HG02642 (cell line): ENCODE results near the gene GPD2.

Experiments
- ATAC-seq: cut with Tn5 transposase; IDR thresholded peaks from one replicate; pipeline ENCODE4 v1.9.1; 2021; ENCODE audit warnings: mild to moderate bottlenecking; ENCODE audit not compliant: unreplicated experiment, poor library complexity

GPD2 gene

GRCh38 chr2:156435718-156436496 is at the start of gene GPD2:
Gene GPD2 (plus strand): TSS chr2:156436379. CDS start chr2:156476106, 39,727 bp downstream.
- ATAC-seq, result peak; percentile 61

- ATAC-seq, result no peak
Observed at GRCh38 chr2:156394033-156394741, 42.0 kb upstream of the GPD2 start.

- peak; percentile 38 for ATAC-seq
Observed at GRCh38 chr2:156396126-156396525, 40.1 kb upstream of the GPD2 start.

- no peak for ATAC-seq
Observed at GRCh38 chr2:156397229-156397628, 39.0 kb upstream of the GPD2 start.

- no peak for ATAC-seq
Observed at GRCh38 chr2:156398176-156398575, 38.0 kb upstream of the GPD2 start.

- ATAC-seq, result no peak
Observed at GRCh38 chr2:156399224-156399949, 36.8 kb upstream of the GPD2 start.

GRCh38 chr2:156399950-156400705 is 36.1 kb upstream of the GPD2 start:
- ATAC-seq, result peak; percentile 48

GRCh38 chr2:156400706-156401678 is 35.2 kb upstream of the GPD2 start:
- ATAC-seq, result peak; percentile 73

- no peak for ATAC-seq
Observed at GRCh38 chr2:156401861-156402260, 34.3 kb upstream of the GPD2 start.

GRCh38 chr2:156405586-156405985 is 30.6 kb upstream of the GPD2 start:
- no peak for ATAC-seq

- ATAC-seq, result no peak
Observed at GRCh38 chr2:156411835-156412234, 24.3 kb upstream of the GPD2 start.

GRCh38 chr2:156421851-156422250 is 14.3 kb upstream of the GPD2 start:
- ATAC-seq, result no peak

GRCh38 chr2:156423674-156424282 is 12.4 kb upstream of the GPD2 start:
- no peak for ATAC-seq

- no peak for ATAC-seq
Observed at GRCh38 chr2:156427074-156427473, 9.1 kb upstream of the GPD2 start.

GRCh38 chr2:156429211-156429610 is 7.0 kb upstream of the GPD2 start:
- ATAC-seq, result no peak

GRCh38 chr2:156430236-156430979 is 5.8 kb upstream of the GPD2 start:
- ATAC-seq, result peak; percentile 24

- ATAC-seq, result peak; percentile 59
Observed at GRCh38 chr2:156430980-156431358, 5.2 kb upstream of the GPD2 start.
